Uterus (tissue), 4 donors: ENCODE results near the gene DDOST. TPM values are rescaled to one million over a fixed set of nuclear protein-coding genes. Genes with fewer than 3 reads are reported as not detected.

Source experiments
- DNase-seq, 2 donors: peaks; one replicate each; pipeline ENCODE4 v3.0.0-alpha.2; 2019 to 2020
- H3K27ac ChIP-seq, 2 donors: fragments of 200-600 bp; sonication (generic); 1 replicate in 1 of 2; 2 replicates in 1 of 2; pipeline ENCODE4 v1.5.1; 2016 to 2018
- H3K27me3 ChIP-seq, 2 donors: fragments of 200-600 bp; sonication (generic); one replicate each; pipeline ENCODE4 v1.5.1; 2018 to 2019; ENCODE audit warnings: control low read depth in 1 of 2
- H3K36me3 ChIP-seq, 2 donors: fragments of 200-600 bp; sonication (generic); one replicate each; pipeline ENCODE4 v1.5.1; 2019; ENCODE audit warnings: control low read depth in 1 of 2
- H3K4me1 ChIP-seq, 2 donors: fragments of 200-600 bp; sonication (generic); one replicate each; pipeline ENCODE4 v1.5.1; 2018 to 2019; ENCODE audit warnings: control low read depth in 1 of 2
- H3K4me3 ChIP-seq, 2 donors: fragments of 200-600 bp; sonication (generic); 1 replicate in 1 of 2; 2 replicates in 1 of 2; pipeline ENCODE4 v1.5.1; 2018 to 2019; ENCODE audit warnings: mild to moderate bottlenecking in 1 of 2
- H3K9me3 ChIP-seq, 2 donors: fragments of 200-600 bp; sonication (generic); one replicate each; pipeline ENCODE4 v1.5.1; 2019; ENCODE audit warnings: control low read depth in 1 of 2
- POLR2A ChIP-seq, 2 donors: fragments of 450-650 bp; IDR thresholded peaks; one replicate each; pipeline ENCODE4 v1.6.1; 2016; ENCODE audit warnings: antibody characterized with exemption in 2 of 2, mild to moderate bottlenecking in 1 of 2, moderate library complexity in 1 of 2
- intact Hi-C: fragments of 100-400 bp; cut with DNase I; formaldehyde crosslinking; loops from one replicate; pipeline ENCODE4 v1.15.1; 2023; ENCODE audit warnings: low total_unique reads
- total RNA-seq, 4 donors: library from RNA; depleted of rRNA in 3 of 4; stranded (reverse); fragments of >200 nt in 3 of 4; gene quantifications; one replicate each; pipeline versions ENCODE4 v1.1.0 to v1.2.4, GENCODE V29; 2014 to 2023
- TF ChIP-seq, protein P1 (sequence below), 4 experiments: fragments of 200-600 bp in 2 of 4; fragments of 450-650 bp in 2 of 4; sonication (generic) in 2 of 4; IDR thresholded peaks; one replicate each; pipeline ENCODE4 v1.5.1; 2016 to 2019; ENCODE audit warnings: antibody characterized with exemption in 4 of 4, mild to moderate bottlenecking in 2 of 4, moderate library complexity in 1 of 4
- donor health status: DM: yes; HTN: yes; CAD: no.

DDOST gene
- total RNA-seq, 4 donors from 2014 or later: 101 to 236 (median 123) TPM

DNA sequence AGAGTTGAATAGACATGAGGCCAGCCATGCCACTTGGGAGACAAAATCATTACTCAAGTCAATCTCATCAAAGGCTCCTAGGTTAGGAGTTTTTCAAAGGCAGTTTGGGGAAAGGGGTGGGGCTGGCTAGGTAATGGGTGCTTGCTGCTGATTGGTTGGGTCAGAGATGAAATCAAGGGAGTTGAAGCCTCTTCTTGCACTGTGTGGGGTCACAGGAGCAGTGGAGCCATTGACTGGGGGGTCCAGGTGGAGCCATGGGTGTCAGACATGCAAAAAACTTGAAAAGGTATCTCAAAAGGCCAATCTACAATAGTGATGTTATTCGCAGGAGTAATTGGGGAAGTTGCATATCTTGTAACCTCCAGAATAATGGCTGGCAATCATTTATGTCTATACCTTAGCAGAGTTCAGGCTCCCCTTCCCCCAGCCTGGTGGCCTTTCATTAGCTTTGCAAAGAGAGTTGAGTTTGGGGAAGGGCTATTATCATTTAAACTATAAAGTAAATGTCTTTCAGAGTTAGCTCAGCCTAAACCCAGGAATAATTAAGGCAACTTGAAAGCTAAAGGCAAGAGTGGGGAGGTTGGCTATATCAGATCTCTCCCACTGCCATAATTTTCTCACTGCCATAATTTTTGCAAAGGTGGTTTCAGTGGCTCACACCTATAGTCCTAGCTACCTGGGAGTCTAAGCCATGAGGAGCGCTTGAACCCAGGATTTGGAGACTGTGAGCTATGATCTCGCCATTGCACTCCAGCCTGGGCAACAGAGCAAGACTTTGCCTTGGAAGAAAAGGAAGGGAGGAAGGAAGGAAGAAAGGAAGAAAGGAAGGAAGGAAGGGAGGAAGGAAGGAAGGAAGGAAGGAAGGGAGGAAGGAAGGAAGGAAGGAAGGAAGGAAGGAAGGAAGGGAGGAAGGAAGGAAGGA, 35.7 kb downstream of the DDOST start:
- DNase-seq: no peak
- Histone ChIP-seq H3K27ac (no peak overlapping the region), H3K36me3 (no peaks in the 10 kb centered on the region), H3K27me3 (no peaks in the 10 kb centered on the region), H3K9me3 (no peaks in the 10 kb centered on the region), H3K4me3 (no peak overlapping the region), H3K4me1 (no peaks in the 10 kb centered on the region)
- TF ChIP-seq POLR2A (IDR thresholded peaks at IDR 0.05): no peak
- TF ChIP-seq, protein P1, sequence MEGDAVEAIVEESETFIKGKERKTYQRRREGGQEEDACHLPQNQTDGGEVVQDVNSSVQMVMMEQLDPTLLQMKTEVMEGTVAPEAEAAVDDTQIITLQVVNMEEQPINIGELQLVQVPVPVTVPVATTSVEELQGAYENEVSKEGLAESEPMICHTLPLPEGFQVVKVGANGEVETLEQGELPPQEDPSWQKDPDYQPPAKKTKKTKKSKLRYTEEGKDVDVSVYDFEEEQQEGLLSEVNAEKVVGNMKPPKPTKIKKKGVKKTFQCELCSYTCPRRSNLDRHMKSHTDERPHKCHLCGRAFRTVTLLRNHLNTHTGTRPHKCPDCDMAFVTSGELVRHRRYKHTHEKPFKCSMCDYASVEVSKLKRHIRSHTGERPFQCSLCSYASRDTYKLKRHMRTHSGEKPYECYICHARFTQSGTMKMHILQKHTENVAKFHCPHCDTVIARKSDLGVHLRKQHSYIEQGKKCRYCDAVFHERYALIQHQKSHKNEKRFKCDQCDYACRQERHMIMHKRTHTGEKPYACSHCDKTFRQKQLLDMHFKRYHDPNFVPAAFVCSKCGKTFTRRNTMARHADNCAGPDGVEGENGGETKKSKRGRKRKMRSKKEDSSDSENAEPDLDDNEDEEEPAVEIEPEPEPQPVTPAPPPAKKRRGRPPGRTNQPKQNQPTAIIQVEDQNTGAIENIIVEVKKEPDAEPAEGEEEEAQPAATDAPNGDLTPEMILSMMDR (IDR thresholded peaks at IDR 0.05): no peak
- intact Hi-C loops: no loop called here

DNA sequence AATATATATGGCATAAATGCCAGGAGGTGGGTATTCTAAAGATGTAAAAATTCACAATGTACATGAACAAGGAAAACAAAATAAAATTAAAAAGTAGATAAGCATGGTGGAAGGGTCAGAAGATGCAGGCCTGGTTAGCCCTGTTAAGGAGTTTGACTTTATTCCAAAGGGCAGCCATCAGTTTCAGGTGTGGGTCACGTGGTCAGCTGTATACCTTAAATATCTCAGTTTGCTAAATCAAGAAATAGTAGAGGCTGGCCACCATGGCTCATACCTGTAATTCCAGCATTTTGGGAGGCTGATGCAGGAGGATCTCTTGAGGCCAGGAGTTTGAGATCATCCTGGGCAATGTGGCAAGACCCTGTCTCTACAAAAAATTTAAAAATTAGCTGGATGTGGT, 36.5 kb downstream of the DDOST start:
- DNase-seq: no peak
- Histone ChIP-seq H3K27me3 (no peaks in the 10 kb centered on the region), H3K27ac (no peak overlapping the region), H3K36me3 (no peaks in the 10 kb centered on the region), H3K4me3 (no peak overlapping the region), H3K4me1 (no peaks in the 10 kb centered on the region), H3K9me3 (no peaks in the 10 kb centered on the region)
- TF ChIP-seq, protein P1 (IDR thresholded peaks at IDR 0.05): no peak
- TF ChIP-seq POLR2A (IDR thresholded peaks at IDR 0.05): no peak
- intact Hi-C loops: no loop called here

DNA sequence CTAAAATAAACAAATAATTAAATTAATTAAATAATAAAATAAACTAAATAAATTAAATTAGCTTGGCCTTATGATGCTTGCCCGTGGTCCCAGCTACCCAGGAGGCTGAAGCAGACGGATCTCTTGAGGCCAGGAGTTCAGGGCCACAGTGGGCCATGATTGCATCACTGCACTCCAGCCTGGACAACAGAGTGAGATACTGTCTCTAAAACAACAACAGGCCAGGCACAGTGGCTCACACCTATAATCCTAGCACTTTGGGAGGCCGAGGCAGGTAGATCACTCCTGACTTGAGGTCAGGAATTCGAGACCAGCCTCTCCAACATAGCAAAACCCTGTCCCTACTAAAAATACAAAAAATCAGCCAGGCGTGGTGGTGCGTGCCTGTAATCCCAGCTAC, 40.2 kb downstream of the DDOST start:
- H3K27me3 ChIP-seq: no peaks in the 10 kb centered on the region
- H3K9me3 ChIP-seq: no peaks in the 10 kb centered on the region
- H3K4me3 ChIP-seq: no peak overlapping the region
- H3K36me3 ChIP-seq: no peaks in the 10 kb centered on the region
- DNase-seq: no peak
- no peak for TF ChIP-seq POLR2A (IDR thresholded peaks at IDR 0.05)
- TF ChIP-seq, protein P1 (IDR thresholded peaks at IDR 0.05): no peak
- H3K27ac ChIP-seq: no peak overlapping the region
- intact Hi-C loops: no loop called here
- H3K4me1 ChIP-seq: no peaks in the 10 kb centered on the region

DNA sequence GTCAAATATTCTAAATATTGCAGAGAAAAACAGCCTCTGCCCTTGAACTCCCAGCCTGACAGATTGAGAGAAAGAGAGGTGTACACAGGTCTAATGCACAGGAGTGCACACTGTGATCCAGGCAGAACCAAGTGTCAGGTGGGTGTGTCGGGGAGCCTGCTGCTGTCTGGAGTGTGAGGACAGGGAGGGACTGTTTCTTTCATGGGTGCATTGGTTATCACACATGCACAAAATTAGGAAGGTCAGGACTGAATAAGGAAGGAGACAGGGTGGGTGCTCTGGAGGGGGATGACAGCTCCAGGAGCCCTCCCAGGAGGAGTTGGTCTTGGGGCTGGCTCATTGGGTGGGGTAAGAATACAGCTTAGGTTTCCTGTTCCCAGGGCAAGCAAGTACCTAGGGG, 41.2 kb downstream of the DDOST start:
- Histone ChIP-seq H3K27ac (no peak overlapping the region), H3K9me3 (no peaks in the 10 kb centered on the region), H3K4me3 (no peak overlapping the region), H3K4me1 (no peaks in the 10 kb centered on the region), H3K36me3 (no peaks in the 10 kb centered on the region), H3K27me3 (no peaks in the 10 kb centered on the region)
- intact Hi-C loops: no loop called here
- no peak for DNase-seq
- TF ChIP-seq, protein P1 (IDR thresholded peaks at IDR 0.05): no peak
- TF ChIP-seq POLR2A (IDR thresholded peaks at IDR 0.05): no peak

DNA sequence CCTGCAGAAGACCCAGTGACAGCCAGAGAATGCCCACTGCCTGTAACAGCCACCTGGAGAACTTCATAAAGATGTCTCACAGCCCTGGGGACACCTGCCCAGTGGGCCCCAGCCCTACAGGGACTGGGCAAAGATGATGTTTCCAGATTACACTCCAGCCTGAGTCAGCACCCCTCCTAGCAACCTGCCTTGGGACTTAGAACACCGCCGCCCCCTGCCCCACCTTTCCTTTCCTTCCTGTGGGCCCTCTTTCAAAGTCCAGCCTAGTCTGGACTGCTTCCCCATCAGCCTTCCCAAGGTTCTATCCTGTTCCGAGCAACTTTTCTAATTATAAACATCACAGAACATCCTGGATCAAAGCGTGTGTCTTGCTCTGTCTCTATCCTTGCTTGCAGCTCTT, 42.6 kb downstream of the DDOST start:
- TF ChIP-seq POLR2A (IDR thresholded peaks at IDR 0.05): no peak
- TF ChIP-seq, protein P1 (IDR thresholded peaks at IDR 0.05): no peak
- no peak overlapping the region for H3K4me3 ChIP-seq
- H3K27me3 ChIP-seq: no peaks in the 10 kb centered on the region
- no peaks in the 10 kb centered on the region for H3K9me3 ChIP-seq
- intact Hi-C loops: no loop called here
- DNase-seq: peak in 1 of 2 donors; percentile 51
- no peaks in the 10 kb centered on the region for H3K36me3 ChIP-seq
- peak overlapping the region; percentile 44 to 45 for H3K27ac ChIP-seq
- no peaks in the 10 kb centered on the region for H3K4me1 ChIP-seq
